Activated CD4-positive, alpha-beta T cell treated with anti-CD3 and anti-CD28 coated beads, Interleukin-2, amount 50 U/mL, for 1 hour (primary cell): ENCODE measurements around the gene KAT2A.

Experiments used
- DNase-seq: peaks from one replicate; pipeline ENCODE4 v3.0.0-alpha.2; 2020

KAT2A gene

DNA sequence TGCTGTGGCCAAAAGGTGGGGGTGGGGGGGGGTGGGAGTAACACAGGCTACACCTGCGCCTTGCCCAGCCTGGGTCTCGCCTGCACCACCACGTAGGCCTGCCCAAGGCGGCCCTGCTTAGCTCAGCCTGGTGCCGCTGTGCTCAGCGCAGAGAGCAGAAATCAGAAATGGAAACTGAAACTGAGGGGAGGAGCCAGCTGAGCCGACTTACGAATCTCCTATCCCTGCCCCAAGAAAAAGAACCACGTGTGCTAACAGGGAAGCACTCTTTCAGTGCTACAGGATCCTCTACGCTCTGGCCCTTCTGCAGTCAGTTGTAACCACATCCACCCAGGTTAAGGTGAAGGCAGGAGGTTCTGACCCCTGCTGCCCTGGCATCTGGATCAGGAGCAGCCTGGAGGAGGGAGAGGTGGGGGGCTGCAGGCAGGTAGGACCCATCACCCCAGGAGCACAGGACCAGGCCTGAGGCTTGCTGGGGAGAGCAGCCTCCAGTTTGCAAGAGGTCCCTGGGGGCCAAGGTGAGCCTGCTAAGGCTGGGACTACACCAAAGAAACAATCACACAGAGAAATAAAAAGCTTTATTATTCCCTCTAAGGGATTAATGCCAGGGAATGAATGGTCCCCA is 8.5 kb downstream of the KAT2A start, which contains the start of gene DHX58:
Gene DHX58, minus strand, starts transcription at position 163 of the 625 bp plus-strand sequence. CDS start 822 bp downstream, outside the sequence.
- peak; percentile 72 for DNase-seq

DNA sequence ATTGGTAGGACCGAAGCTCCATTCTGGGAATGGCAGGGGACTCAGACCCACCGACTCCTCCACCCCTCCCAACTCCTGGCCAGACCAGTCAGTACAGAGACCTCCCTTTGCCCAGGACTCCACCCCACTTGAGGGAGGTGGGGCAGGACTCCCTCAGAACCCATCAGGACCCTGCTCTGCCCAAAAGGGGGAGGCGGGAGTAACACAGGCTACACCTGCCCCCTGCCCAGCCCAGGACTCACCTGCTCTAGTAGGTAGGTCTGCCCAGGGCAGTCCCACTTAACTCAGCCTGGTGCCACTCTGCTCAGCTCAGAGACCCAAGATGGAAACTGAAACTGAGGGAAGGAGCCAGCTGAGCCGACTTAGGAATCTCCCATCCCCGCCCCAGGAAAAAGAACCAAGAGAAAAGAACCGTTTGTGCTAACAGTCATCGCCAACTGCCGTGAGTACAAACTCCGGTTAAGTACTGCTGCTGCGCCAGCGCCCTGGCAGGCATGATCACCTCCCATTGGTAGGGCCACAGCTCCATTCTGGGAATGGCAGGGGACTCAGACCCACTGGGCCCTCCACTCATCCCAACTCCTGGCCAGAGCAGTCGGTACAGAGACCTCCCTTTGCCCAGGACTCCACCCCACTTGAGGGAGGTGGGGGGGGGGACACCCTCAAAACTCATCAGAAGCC is 9.2 kb downstream of the KAT2A start:
- DNase-seq, result no peak

DNA sequence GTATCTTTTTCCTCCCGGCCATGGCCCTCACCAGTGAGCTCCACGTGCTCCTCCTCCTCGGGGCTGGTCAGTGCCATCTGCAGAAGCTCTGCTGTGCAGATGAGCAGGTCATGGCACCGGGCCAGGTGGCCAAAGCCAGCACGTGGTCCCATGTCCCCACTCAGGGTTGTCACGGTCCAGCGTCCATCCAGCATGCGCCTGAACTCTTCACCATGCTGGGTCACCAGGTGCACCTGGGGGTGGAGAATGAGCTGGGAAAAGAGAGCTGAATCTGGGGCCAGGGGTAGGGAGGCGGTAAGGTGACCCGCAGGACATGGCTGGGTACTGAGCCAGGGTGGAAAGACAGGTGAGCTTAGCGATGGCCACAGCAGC is 9.9 kb downstream of the KAT2A start:
- DNase-seq, result no peak

DNA sequence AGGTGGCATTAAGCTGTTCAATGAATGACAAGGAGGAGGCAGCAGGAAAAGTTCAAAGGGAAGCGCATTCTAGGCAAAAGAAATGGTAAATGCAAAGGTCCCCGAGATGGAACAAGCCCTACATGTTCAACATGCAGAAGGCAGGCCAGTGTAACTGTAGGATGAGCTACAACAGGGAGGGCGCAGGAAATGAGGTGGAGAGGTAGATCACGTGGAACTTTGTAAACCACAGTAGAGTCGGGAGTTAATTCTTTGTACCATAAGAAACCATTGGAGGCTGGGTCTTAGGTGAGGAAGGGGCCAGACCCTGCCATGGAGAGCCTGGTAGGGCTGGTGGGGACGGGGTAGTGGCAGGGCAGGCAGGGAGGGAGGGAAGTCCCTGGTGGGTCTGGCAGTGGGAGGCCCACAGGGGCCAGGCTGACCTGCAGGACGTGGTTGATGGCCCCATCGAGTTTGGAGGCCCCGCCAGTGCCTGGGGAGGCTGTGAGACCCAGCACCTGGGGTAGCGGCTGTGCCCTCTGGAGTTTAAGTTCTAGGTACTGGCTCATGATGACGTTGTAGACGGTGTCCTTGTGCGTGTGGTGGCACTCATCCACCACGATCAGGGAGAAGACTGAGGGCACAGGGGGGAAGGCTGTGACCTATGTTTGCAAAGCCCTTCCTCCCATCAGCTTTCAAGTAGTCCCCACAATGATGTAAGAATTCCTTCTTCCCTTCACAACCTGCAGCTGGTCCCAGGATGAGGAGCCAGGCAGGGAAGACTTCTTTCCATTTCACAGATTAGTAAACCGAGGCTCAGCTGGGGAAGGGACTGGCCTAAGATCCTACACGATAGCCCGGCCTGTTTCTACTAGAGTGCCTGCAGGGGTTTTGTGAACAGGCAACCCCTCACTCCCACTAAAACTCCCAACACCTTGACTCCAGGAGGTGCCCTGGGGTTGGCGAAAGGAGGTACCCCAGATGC is 10.6 kb downstream of the KAT2A start:
- DNase-seq, result no peak

DNA sequence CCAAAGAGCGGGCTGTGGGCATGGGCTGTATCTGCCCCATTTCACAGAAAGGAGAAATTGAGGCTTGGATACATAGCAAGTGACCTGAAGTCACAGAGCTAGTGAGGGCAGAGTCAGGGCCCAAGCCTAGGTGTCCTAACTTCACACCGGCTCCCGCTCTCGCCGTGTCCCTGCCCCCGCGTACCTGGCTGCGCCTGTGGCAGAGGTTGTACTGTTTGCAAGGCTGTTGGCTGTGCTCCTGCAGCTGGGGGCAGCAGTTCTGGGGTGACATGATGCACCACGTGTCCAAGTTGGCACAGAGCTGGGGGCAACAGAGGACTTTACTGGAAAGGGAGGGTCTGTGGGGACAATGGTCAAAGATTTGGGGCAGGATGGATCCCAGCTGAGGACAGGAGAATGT is 12.1 kb downstream of the KAT2A start:
- DNase-seq, result no peak

DNA sequence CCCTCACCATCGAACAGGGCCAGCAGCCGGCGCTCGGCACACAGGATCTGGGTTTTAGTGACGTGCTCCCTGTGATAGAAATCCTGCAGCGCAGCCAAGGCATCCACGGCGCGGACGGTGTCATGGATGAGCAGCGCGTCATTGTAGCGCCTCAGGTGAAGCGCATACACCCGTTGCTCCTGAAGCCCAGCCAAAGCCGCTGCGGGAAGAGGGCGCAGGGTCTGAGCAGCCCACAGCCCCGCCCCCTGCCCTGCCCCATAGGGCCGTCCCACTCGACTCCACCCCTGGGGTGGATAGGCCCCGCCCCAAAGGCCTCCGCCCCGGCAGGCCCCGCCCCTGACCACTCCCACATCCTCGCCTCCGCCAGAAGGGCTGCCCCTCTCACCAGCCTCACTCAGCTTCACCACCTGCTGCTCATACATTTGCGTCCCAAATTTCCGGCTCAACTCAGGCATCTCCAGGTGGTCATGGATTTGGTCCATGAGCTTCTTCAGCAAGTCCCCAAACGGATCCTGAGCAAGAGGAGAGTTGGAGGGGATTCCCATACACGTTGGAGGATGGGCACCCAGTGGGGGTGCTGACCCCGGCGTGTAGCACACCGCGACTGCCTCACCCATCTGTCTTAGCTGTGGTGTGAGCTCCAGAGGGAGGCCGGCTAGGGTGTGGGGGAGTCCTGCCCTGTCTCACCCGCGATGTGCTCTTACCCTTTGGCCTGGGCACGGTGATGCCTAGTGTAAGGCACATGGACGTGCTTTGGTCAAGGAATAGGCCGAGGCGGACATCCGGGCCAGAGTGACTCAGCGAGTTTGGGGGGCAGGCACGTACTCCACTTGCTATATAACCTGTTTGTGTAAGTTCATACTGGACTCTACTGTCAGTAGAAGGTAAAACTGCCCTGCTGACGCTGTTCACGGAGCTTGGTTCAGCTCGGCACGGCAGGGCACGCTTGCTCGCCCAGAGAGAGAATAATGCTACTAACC is 13.3 kb downstream of the KAT2A start:
- peak; percentile 92 for DNase-seq

DNA sequence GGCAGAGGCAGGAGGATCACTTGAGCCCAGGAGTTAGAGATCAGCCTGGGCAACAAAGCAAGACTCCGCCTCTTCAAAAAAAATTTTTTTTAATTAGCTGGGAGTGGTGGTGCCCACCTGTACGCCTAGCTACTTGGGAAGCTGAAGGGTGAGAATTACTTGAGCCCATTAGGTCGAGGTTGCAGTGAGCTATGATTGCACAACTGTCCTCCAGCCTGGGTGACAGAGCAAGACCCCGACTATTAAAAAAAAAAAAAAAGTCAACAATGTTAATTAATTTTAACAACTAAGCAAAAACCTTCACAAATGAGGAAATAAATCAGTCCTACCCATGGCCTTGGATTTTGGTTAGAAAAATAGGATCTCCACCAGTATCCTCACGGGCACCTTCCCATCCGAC is 14.0 kb downstream of the KAT2A start:
- no peak for DNase-seq

DNA sequence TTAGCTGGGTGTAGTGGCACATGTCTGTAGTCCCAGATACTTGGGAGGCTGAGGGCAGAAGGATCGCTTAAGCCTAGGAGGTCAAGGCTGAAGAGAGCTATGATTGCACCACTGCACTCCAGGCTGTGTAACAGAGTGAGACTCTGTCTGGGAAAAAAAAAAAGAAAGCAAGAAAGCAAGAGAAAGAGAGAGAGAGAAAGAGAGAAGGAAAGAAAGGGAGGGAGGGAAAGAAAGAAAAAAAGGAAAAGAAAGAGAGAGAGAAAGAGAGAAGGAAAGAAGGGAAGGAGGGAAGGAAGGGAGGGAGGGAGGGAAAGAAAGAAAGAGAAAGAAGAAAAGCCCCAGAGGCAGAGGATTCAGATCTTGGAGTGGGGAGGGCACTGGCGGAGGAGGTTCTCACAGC is 15.2 kb downstream of the KAT2A start:
- DNase-seq, result no peak

DNA sequence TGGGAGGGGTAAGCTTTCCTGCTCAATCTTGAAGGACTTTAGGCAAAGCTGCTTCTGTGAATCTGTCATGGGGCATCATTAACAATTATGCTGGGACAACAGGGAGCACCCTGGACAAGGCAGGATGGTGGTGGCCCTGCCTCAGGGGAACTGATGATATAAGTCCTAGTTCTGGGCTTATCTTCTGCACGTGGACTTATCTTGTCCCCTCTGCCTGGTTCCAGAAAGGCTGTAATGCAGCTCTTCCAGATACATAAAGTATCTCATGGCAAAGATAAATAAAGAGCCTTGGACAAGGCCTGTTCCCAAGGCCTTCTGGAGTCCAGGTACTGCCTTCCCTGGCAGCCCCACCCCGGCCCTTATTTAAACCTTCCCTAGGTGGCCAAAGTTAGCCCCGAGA is 16.9 kb downstream of the KAT2A start:
- DNase-seq, result no peak

GRCh38 chr17:42103221-42103954 is 17.8 kb downstream of the KAT2A start:
- DNase-seq, result no peak

DNA sequence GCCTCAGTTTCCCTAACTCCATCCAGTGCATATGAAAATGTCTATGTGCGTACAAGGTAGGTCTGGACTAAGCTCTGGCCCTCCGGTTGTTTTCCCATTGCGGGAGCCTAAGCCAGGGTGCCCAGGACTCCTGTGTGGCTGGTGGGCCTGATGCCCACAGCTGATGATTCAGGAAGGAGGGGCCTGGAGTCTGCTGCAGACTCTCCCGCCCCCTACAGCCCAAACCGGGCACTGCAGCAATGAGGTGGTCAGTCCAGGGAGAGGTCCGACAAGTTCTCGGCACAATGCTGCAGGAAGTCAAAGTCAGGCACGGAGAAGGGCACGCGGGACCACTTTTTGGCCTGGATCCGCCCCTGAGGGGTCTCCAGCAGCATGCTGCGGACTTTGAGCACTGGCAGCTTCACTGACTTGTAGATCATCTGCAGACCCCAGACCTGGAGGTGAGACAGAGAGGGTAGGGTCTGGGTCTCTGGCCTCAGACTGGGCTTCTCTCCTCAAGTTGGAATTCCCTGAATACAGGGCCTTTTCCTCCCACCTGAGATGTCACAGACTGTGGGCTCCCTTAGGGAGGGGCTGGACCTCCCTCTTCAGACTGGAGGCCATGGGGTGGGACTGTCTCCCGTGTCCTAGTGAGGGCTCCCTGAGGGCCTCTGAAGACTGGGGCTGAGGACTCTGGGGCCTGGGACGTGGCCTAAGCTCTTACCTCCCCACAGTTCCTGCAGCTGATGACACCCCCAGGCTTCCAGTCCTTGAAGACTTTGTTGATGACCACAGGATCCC is 19.5 kb downstream of the KAT2A start:
- DNase-seq, result peak; percentile 51

DNA sequence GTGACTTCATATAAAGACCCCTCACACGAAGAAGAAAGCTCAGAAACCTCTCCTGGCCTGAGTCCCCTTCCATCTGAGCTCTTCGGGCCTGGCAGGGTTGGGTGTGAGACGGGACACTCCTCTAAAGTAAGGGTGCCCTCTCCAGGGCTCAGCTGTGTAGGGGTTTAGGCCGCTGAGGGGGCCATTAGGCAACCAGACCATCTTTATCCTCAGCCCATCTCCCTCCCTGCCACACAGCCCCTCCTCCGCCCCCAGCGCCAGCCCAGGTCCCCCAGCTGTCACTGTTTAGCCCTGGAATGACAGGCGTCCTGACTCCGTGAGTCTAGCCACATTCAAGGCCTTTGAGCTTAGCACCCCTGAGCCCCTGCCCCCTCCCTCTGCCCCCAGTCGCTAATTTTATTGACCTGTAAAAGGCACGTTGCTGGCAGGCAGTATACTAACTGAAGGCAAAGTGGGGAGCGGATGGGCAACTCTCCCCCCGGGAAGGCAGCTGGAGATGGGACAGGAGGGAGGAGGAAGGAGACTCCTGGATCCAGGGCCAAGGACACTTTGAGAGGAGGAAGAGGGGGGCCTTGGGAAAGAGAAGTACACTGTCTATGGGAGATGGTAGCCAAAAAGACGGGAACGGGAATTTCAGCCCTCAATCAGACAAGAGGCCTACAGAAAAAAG is 22.3 kb downstream of the KAT2A start:
- DNase-seq, result no peak

- peak; percentile 50 for DNase-seq
Observed at GRCh38 chr17:42097691-42098631, 23.2 kb downstream of the KAT2A start, which contains the start of gene ZNF385C. Gene ZNF385C (minus strand): TSS chr17:42098473. CDS start chr17:42063056, 35,417 bp downstream.

DNA sequence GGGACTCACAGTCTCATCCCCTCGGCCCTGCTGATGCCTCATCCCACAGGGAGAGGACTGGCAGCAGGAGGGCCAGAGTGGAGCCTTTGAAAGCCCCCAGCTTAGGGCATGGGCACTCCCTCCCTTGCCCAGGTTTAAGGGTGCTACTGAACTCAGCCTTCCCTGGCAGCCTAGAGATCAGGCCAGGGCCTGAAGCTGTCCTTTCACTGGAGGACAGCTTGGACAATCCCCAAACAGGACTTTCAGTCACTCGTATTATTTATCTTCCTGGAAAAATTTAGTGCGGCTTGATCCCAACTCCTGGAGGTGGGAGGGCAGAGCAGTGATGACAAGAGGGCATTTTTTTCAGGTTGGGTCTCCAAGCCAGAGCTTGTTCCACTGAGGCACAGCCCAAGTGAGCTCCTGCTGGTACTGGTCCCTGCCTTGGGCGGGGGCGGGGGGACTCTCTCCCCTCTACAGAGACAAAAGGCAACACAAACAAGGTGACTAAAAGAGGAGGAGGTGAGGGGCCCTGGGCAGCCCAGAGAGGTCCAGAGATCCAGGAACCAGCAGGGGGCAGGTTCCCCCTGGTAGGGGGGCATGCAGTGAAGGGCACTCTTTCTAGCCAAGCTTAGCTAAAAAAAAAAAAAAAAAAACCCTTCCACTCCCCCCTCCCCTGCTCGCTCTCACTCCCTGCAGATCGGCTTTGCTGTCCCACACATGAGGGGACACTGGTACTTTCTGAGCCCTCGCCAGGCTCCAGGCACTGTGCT is 24.6 kb downstream of the KAT2A start:
- DNase-seq, result no peak

DNA sequence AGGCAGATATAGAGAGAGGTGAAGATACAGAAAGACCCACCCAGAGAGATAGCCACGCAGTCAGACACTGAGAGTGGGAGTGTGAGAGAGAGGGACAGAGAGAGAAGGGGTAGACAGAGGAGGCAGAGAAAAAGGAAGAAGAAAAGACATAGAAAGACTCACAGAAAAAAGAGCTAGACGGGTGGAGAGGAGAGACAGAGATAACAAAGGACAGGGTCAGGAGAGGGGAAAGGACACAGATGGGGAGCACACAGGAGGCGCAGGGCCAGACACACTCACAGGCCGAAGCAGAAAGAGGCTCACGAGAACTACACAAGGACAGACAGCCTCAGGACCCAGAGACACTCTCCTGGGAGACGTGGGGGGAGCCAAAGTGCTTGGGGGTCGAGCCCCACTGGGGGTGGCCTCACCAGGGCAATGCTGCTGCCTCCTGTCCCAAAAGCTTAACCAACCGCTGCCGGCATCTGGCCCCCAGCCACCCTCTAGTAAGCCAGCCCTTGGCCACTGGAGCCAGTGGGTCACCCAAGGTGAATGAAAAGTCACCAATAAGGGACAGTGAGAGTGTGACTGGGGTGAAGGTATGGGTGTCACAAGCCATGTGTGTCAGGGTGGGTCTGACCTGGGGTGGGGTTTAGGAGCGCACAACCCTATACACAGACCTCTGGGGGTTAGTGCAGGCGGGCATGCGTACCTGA is 26.6 kb downstream of the KAT2A start:
- DNase-seq, result no peak

DNA sequence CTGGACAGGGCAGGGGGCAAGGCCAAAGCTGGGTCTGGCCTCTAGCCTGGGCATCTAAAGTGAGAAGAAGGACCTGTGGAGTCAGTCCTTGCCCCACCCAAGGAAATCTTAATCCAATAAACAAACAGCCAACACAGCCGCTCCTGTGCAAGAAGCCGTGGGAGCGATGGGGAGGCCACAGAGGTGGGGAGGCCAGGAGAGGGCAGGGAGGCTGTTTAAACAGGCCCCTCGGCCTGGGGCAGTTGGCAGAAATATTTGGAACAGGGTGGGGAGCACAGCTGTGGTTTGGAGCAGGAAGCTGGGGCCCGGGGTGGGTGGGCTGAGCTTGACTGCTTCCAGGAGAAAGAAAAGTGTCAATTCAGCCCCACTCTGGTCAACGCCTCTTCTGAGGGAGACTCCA is 28.2 kb downstream of the KAT2A start:
- no peak for DNase-seq

GRCh38 chr17:42090964-42091790 is 30.0 kb downstream of the KAT2A start:
- DNase-seq, result no peak
